MM.1S (cell line): ENCODE measurements around the gene ZNF154.

Experiments used
- DNase-seq: peaks from one replicate; pipeline ENCODE4 v3.0.0-alpha.2; 2015
- H2AFZ ChIP-seq: fragments of 300-600 bp; sonication (generic); 2 replicates; pipeline ENCODE4 v1.6.0; 2016; ENCODE audit warnings: antibody characterized with exemption, low read length
- H3F3A ChIP-seq: fragments of 300-600 bp; sonication (generic); 2 replicates; pipeline ENCODE4 v1.6.1; 2016; ENCODE audit warnings: mild to moderate bottlenecking, antibody characterized with exemption, low read length, moderate library complexity, mixed read lengths; ENCODE audit not compliant: insufficient read depth
- H3K27ac ChIP-seq: fragments of 300-600 bp; sonication (generic); 2 replicates; pipeline ENCODE4 v1.5.1; 2016; ENCODE audit warnings: mild to moderate bottlenecking, low read length
- H3K27me3 ChIP-seq: fragments of 300-600 bp; sonication (generic); replicated peaks from 2 replicates; pipeline ENCODE4 v1.6.0; 2016; ENCODE audit warnings: low read length; ENCODE audit not compliant: insufficient read depth
- H3K36me3 ChIP-seq: fragments of 300-600 bp; sonication (generic); replicated peaks from 2 replicates; pipeline ENCODE4 v1.6.1; 2016; ENCODE audit warnings: mild to moderate bottlenecking, low read length, mixed read lengths; ENCODE audit not compliant: insufficient read depth
- H3K4me1 ChIP-seq: fragments of 300-600 bp; sonication (generic); 2 replicates; pipeline ENCODE4 v1.6.1; 2016; ENCODE audit warnings: low read length, mixed read lengths
- H3K4me2 ChIP-seq: fragments of 300-600 bp; sonication (generic); 2 replicates; pipeline ENCODE4 v1.6.0; 2016; ENCODE audit warnings: low read depth, low read length
- H3K4me3 ChIP-seq: fragments of 300-600 bp; sonication (generic); 2 replicates; pipeline ENCODE4 v1.5.1; 2016; ENCODE audit warnings: low read length, mixed read lengths
- H3K79me2 ChIP-seq: fragments of 300-600 bp; sonication (generic); 2 replicates; pipeline ENCODE4 v1.6.1; 2016; ENCODE audit warnings: mixed run types, low read length, mixed read lengths
- H3K9ac ChIP-seq: fragments of 300-600 bp; sonication (generic); 2 replicates; pipeline ENCODE4 v1.6.1; 2016; ENCODE audit warnings: low read length, mixed read lengths
- H3K9me2 ChIP-seq: fragments of 300-600 bp; sonication (generic); replicated peaks from 2 replicates; pipeline ENCODE4 v1.6.1; 2016; ENCODE audit warnings: mild to moderate bottlenecking, low read length, mixed read lengths; ENCODE audit not compliant: insufficient read depth
- H3K9me3 ChIP-seq: fragments of 300-600 bp; sonication (generic); replicated peaks from 2 replicates; pipeline ENCODE4 v1.6.1; 2016; ENCODE audit warnings: mild to moderate bottlenecking, low read length, mixed read lengths; ENCODE audit not compliant: insufficient read depth
- H4K20me1 ChIP-seq: fragments of 300-600 bp; sonication (generic); 2 replicates; pipeline ENCODE4 v1.6.1; 2016; ENCODE audit warnings: mild to moderate bottlenecking, low read length, moderate library complexity, mixed read lengths; ENCODE audit not compliant: insufficient read depth
- CTCF ChIP-seq: fragments of 300-600 bp; sonication (generic); IDR thresholded peaks from 2 replicates; pipeline ENCODE4 v1.5.1; 2016; ENCODE audit warnings: antibody characterized with exemption, low read length, mixed read lengths
- EZH2 ChIP-seq: fragments of 300-600 bp; sonication (generic); optimal IDR thresholded peaks from 2 replicates; pipeline ENCODE3; 2017; ENCODE audit warnings: low read depth, mild to moderate bottlenecking, antibody characterized with exemption, low read length, mixed read lengths
- EZH2phosphoT487 ChIP-seq: fragments of 300-600 bp; sonication (generic); IDR thresholded peaks from 2 replicates; pipeline ENCODE4 v1.6.1; 2018; ENCODE audit warnings: antibody characterized with exemption, low read length

The ZNF154 gene

GRCh38 chr19:57655443-57655842, 53.6 kb downstream of the ZNF154 start:
- Histone ChIP-seq H4K20me1 (no peaks in the 10 kb centered on the region), H3K4me3 (no peak overlapping the region), H3K4me1 (no peaks in the 10 kb centered on the region), H2AFZ (no peak overlapping the region), H3K27ac (no peak overlapping the region), H3K79me2 (no peaks in the 10 kb centered on the region), H3F3A (no peaks in the 10 kb centered on the region), H3K9ac (no peak overlapping the region), H3K9me3 (no peaks in the 10 kb centered on the region), H3K4me2 (no peak overlapping the region), H3K36me3 (no peaks in the 10 kb centered on the region), H3K9me2 (no peaks in the 10 kb centered on the region), H3K27me3 (no peaks in the 10 kb centered on the region)
- TF ChIP-seq EZH2phosphoT487 (no peak), CTCF (no peak), EZH2 (no peak)
- no peak for DNase-seq

GRCh38 chr19:57653689-57654088, 55.3 kb downstream of the ZNF154 start:
- Histone ChIP-seq H3K9me3 (no peaks in the 10 kb centered on the region), H3K27ac (no peak overlapping the region), H3K4me1 (no peaks in the 10 kb centered on the region), H3K9me2 (no peaks in the 10 kb centered on the region), H3K4me2 (no peak overlapping the region), H3K27me3 (no peaks in the 10 kb centered on the region), H3K79me2 (no peaks in the 10 kb centered on the region), H3K36me3 (no peaks in the 10 kb centered on the region), H4K20me1 (no peaks in the 10 kb centered on the region), H3K4me3 (no peak overlapping the region), H3K9ac (no peak overlapping the region), H3F3A (no peaks in the 10 kb centered on the region), H2AFZ (no peak overlapping the region)
- no peak for TF ChIP-seq EZH2
- DNase-seq: no peak

DNA sequence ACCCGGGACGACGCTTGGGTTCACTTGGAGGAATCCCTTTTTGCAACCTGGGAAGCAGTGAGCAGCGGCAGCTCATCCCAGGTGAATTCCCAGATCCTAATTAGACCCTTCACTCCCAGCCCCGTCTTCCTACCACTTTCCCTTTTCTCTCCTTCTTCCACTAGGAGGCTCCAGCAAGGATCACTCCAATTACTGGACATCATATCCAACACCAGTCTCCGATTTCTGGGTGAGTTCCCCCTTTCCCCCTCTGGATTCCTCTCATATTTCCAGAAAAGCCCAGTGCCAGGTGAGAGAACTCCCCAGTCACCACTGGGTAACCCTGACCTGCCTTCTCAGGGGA, 57.4 kb downstream of the ZNF154 start:
- Histone ChIP-seq H4K20me1 (no peaks in the 10 kb centered on the region), H3K4me3 (no peak overlapping the region), H3K27me3 (no peaks in the 10 kb centered on the region), H3K79me2 (no peaks in the 10 kb centered on the region), H3F3A (no peaks in the 10 kb centered on the region), H3K4me2 (no peak overlapping the region), H3K9me2 (no peaks in the 10 kb centered on the region), H3K9ac (no peak overlapping the region), H2AFZ (no peak overlapping the region), H3K4me1 (no peaks in the 10 kb centered on the region), H3K9me3 (no peaks in the 10 kb centered on the region), H3K27ac (no peak overlapping the region), H3K36me3 (no peaks in the 10 kb centered on the region)
- DNase-seq: no peak
- TF ChIP-seq EZH2phosphoT487 (no peak), EZH2 (no peak), CTCF (no peak)

GRCh38 chr19:57648331-57649003, 60.5 kb downstream of the ZNF154 start:
- no peaks in the 10 kb centered on the region for H3K4me1 ChIP-seq
- no peak overlapping the region for H3K4me2 ChIP-seq
- no peak overlapping the region for H3K9ac ChIP-seq
- H3F3A ChIP-seq: no peaks in the 10 kb centered on the region
- no peak overlapping the region for H2AFZ ChIP-seq
- no peak for TF ChIP-seq EZH2
- no peak for TF ChIP-seq CTCF
- no peak for TF ChIP-seq EZH2phosphoT487
- H3K36me3 ChIP-seq: no peaks in the 10 kb centered on the region
- no peaks in the 10 kb centered on the region for H3K79me2 ChIP-seq
- H3K27me3 ChIP-seq: no peaks in the 10 kb centered on the region
- no peaks in the 10 kb centered on the region for H3K9me2 ChIP-seq
- no peaks in the 10 kb centered on the region for H4K20me1 ChIP-seq
- no peak overlapping the region for H3K4me3 ChIP-seq
- no peak for DNase-seq
- no peaks in the 10 kb centered on the region for H3K9me3 ChIP-seq
- H3K27ac ChIP-seq: no peak overlapping the region
